K562 (cell line): ENCODE data around the gene RNF224. TPM values are rescaled to one million over a fixed set of nuclear protein-coding genes. Genes with fewer than 3 reads are reported as not detected.

Experiments used
- ARID1B ChIP-seq: fragments of 450-650 bp; IDR thresholded peaks from 2 replicates; pipeline ENCODE4 v1.6.1; 2016; ENCODE audit warnings: antibody characterized with exemption, mild to moderate bottlenecking, inconsistent platforms
- ATF6 ChIP-seq: sonication (generic); formaldehyde crosslinking; IDR thresholded peaks from 2 replicates; pipeline ENCODE4 v1.4.0; 2020; ENCODE audit warnings: mild to moderate bottlenecking, missing genetic modification reagents
- CLOCK ChIP-seq: fragments of 250-450 bp; sonication (Bioruptor Pico); IDR thresholded peaks from 2 replicates; pipeline ENCODE4 v1.4.0; 2020; ENCODE audit warnings: mild to moderate bottlenecking, moderate library complexity, borderline replicate concordance
- CTCF ChIP-seq, 3 experiments: IDR thresholded peaks in 2 of 3; conservative IDR thresholded peaks in 1 of 3; 2 replicates each; pipeline ENCODE4 v1.5.1; 2011 to 2012; ENCODE audit warnings: low read length in 3 of 3, mild to moderate bottlenecking in 3 of 3, control low read depth in 2 of 3, improper control_type of control experiment in 1 of 3, inconsistent platforms in 1 of 3, low read depth in 1 of 3, mixed read lengths in 1 of 3, moderate library complexity in 1 of 3; ENCODE audit not compliant: insufficient read depth in 2 of 3
- CTCFL ChIP-seq: IDR thresholded peaks from 2 replicates; pipeline ENCODE4 v1.6.1; 2011; ENCODE audit warnings: borderline replicate concordance, low read depth, mild to moderate bottlenecking, moderate library complexity, low read length; ENCODE audit not compliant: insufficient read depth, poor library complexity, severe bottlenecking
- KDM5B ChIP-seq: fragments of 200-600 bp; sonication (generic); IDR thresholded peaks from 2 replicates; pipeline ENCODE4 v1.6.1; 2012; ENCODE audit warnings: low read depth, mild to moderate bottlenecking, moderate library complexity, low read length, control low read depth, inconsistent platforms; ENCODE audit not compliant: insufficient replicate concordance
- LARP7 ChIP-seq: fragments of 450-650 bp; IDR thresholded peaks from 2 replicates; pipeline ENCODE4 v1.6.1; 2016
- PKNOX1 ChIP-seq: fragments of 450-650 bp; IDR thresholded peaks from 2 replicates; pipeline ENCODE4 v1.6.1; 2016
- RFX7 ChIP-seq: fragments of 250-450 bp; sonication (Bioruptor Pico); IDR thresholded peaks from 2 replicates; pipeline ENCODE4 v1.5.1; 2021; ENCODE audit warnings: mild to moderate bottlenecking
- TAF1 ChIP-seq: IDR thresholded peaks from 2 replicates; pipeline ENCODE4 v1.6.1; 2011; ENCODE audit warnings: mild to moderate bottlenecking, low read length, moderate library complexity; ENCODE audit not compliant: insufficient read depth, control insufficient read depth, severe bottlenecking; ENCODE audit errors: extremely low read depth
- USF2 ChIP-seq: sonication (generic); formaldehyde crosslinking; IDR thresholded peaks from 2 replicates; pipeline ENCODE4 v1.5.0; 2020; ENCODE audit warnings: missing genetic modification reagents
- ZBTB1 ChIP-seq: sonication (generic); formaldehyde crosslinking; IDR thresholded peaks from 2 replicates; pipeline ENCODE4 v1.8.1; 2023; ENCODE audit warnings: missing genetic modification reagents, low read depth, mild to moderate bottlenecking, borderline replicate concordance
- ZNF511 ChIP-seq: sonication (generic); formaldehyde crosslinking; IDR thresholded peaks from 2 replicates; pipeline ENCODE4 v1.8.0; 2022; ENCODE audit warnings: mild to moderate bottlenecking, missing genetic modification reagents
- ZNF75A ChIP-seq: fragments of 450-650 bp; formaldehyde crosslinking; IDR thresholded peaks from 2 replicates; pipeline ENCODE4 v1.4.0; 2020; ENCODE audit warnings: mild to moderate bottlenecking
- polyA plus RNA-seq, 8 experiments: library from polyadenylated mRNA; depleted of rRNA in 4 of 8; stranded (reverse) in 5 of 8; unstranded in 3 of 8; fragments of >200 nt; fragmentation: Nextera tagmentation in 2 of 8; fragmentation: Illumina TruSeq in 1 of 8; extraction: Ambion mirVana in 2 of 8; extraction: Trizol in 1 of 8; gene quantifications; 2 replicates each; pipeline versions ENCODE4 v1.2.1 to v1.2.3, GENCODE V29; 2011 to 2014; ENCODE audit warnings: inconsistent platforms in 1 of 8, missing spikeins in 1 of 8
- total RNA-seq, 7 experiments: library from RNA; depleted of rRNA in 6 of 7; stranded (reverse); fragments of >200 nt in 6 of 7; fragmentation: Illumina TruSeq in 2 of 7; extraction: Trizol in 2 of 7; gene quantifications; 2 replicates each; pipeline versions ENCODE4 v1.2.1 to v1.2.3, GENCODE V29; 2011 to 2021; ENCODE audit warnings: low replicate concordance in 1 of 7

Gene RNF224
- total and polyA plus RNA-seq, 9 of the 15 experiments (the other 6 are each of a cell fraction or from before 2014, with no cell fraction given): not detected

GRCh38 chr9:137240318-137240840, 13.1 kb downstream of the RNF224 start (continued):
- TF ChIP-seq ZBTB1 (CRISPR knock-in tag) (peak; percentile 86), ZNF75A (no peak), USF2 (CRISPR knock-in tag) (peak; percentile 70), RFX7 (CRISPR knock-in tag) (no peak), ARID1B (no peak; the same call in 1 of the 2 replicates), LARP7 (no peak), KDM5B (peak; percentile 82), CTCFL (peak; percentile 53), CLOCK (CRISPR knock-in tag) (peak; percentile 75; the same call in 1 of the 2 replicates), ZNF511 (CRISPR knock-in tag) (peak; percentile 75), CTCF (IDR thresholded peaks at IDR 0.05 in 2 of 3, conservative IDR thresholded peaks at IDR 0.05 in 1 of 3; ENCODE audit: insufficient read depth in 2 of 3, low read depth in 1 of 3, low read length in 3 of 3) (peak; percentile 31 to 46 (median 41); a peak in 4 of 6 replicates), ATF6 (CRISPR knock-in tag) (0 out of 2 replicates have a peak, but pooled peaks have one; percentile 75), PKNOX1 (no peak), TAF1 (no peak)
